Activated CD4-positive, alpha-beta T cell treated with anti-CD3 and anti-CD28 coated beads for 1 hour (primary cell): ENCODE results near the gene VSTM5.
"Not testable (repeated sequence)": the region's sequence is repeated elsewhere in the genome, so short reads cannot be mapped to it uniquely, and the experiment has no call there.

Experiments
- DNase-seq: peaks from one replicate; pipeline ENCODE4 v3.0.0-alpha.2; 2020

The VSTM5 gene

GRCh38 chr11:93784935-93785360 is 65.5 kb downstream of the VSTM5 start:
- no peak for DNase-seq

GRCh38 chr11:93784145-93784934 is 66.1 kb downstream of the VSTM5 start, which contains the start of gene MED17:
Gene MED17 (plus strand): TSS chr11:93784282. CDS start chr11:93784514, 232 bp downstream.
- peak; percentile 79 for DNase-seq

- no peak for DNase-seq
Measured at GRCh38 chr11:93783765-93784144, 66.7 kb downstream of the VSTM5 start.

GRCh38 chr11:93783362-93783761 is 67.1 kb downstream of the VSTM5 start:
- no peak for DNase-seq

- no peak for DNase-seq
Measured at GRCh38 chr11:93775289-93775688, 75.1 kb downstream of the VSTM5 start.

GRCh38 chr11:93774560-93774959 is 75.9 kb downstream of the VSTM5 start:
- DNase-seq = not testable (repeated sequence)

GRCh38 chr11:93773601-93774200 is 76.7 kb downstream of the VSTM5 start:
- DNase-seq = no peak

GRCh38 chr11:93773045-93773477 is 77.4 kb downstream of the VSTM5 start:
- DNase-seq = no peak

GRCh38 chr11:93772123-93772522 is 78.3 kb downstream of the VSTM5 start:
- no peak for DNase-seq

GRCh38 chr11:93770160-93770559 is 80.3 kb downstream of the VSTM5 start:
- no peak for DNase-seq
